Cardiac fibroblast (primary cell): ENCODE data around the gene TNK1.
"Not testable (repeated sequence)": the region's sequence is repeated elsewhere in the genome, so short reads cannot be mapped to it uniquely, and the experiment has no call there.

Source experiments
- DNase-seq, 2 donors: peaks; one replicate each; pipeline versions ENCODE4 v3.0.0 to v3.0.0-alpha.2; 2010; ENCODE audit warnings: low read depth in 2 of 2
- H3K4me3 ChIP-seq, 2 donors: replicated peaks in 1 of 2; 1 replicate in 1 of 2; 2 replicates in 1 of 2; pipeline ENCODE4 v1.5.1; 2011; ENCODE audit warnings: low read depth in 2 of 2, low read length in 2 of 2, mild to moderate bottlenecking in 2 of 2, moderate library complexity in 1 of 2
- CTCF ChIP-seq: IDR thresholded peaks from one replicate; pipeline ENCODE4 v1.5.1; 2011; ENCODE audit warnings: low read depth, mild to moderate bottlenecking, low read length, inconsistent platforms

Gene TNK1

GRCh38 chr17:7356072-7356549 is 24.8 kb upstream of the TNK1 start:
- peak; percentile 73 to 78 for DNase-seq
- H3K4me3 ChIP-seq = no peak overlapping the region
- peak; percentile 85 for TF ChIP-seq CTCF

- no peak overlapping the region for H3K4me3 ChIP-seq
- no peak for DNase-seq
- no peak for TF ChIP-seq CTCF
Observed at GRCh38 chr17:7356756-7357155, 24.1 kb upstream of the TNK1 start.

- no peak overlapping the region for H3K4me3 ChIP-seq
- DNase-seq = no peak
- no peak for TF ChIP-seq CTCF
Observed at GRCh38 chr17:7357381-7357780, 23.5 kb upstream of the TNK1 start.

DNA sequence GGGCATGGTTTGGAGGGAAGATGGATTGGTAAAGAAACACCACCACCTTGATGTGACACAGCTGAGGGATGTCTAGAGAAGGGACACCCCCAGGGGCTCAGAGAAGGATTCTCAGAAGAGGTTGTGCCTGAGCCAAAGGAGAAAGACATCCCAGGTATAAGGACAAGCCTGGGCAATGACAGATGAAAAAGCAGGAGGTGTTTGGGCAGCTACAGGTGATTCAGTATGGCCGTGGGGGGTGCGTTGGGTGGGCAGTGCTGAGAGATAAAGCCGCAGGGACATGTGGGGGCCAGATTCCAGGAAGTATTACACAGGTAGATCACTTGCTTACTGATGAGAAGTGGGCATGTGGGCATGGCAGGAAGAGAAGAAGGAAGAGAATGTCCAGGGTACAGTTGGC is 19.0 kb upstream of the TNK1 start:
- no peak for TF ChIP-seq CTCF
- no peak for DNase-seq
- H3K4me3 ChIP-seq = no peak overlapping the region

DNA sequence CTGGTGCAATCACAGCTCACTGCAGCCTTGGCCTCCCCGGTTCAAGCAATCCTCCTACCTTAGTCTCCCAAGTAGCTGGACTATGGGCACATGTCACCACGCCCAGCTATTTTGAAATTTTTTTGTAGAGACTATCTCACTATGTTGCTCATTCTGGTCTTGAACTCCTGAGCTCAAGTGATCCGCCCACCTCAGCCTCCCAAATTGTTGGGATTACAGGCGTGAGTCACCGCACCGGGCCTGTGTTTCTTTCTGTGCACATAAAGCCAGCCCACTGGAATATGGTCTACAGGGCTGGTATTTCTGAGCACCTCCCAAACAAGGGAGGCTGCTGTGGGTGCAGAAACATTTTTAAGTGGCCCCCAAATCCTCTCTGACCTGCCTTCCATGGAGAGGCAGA is 17.6 kb upstream of the TNK1 start:
- TF ChIP-seq CTCF = no peak
- H3K4me3 ChIP-seq = no peak overlapping the region
- DNase-seq = peak in 1 of 2 donors; percentile 43

GRCh38 chr17:7365963-7366362 is 14.9 kb upstream of the TNK1 start:
- H3K4me3 ChIP-seq, DNase-seq: not testable (repeated sequence)

GRCh38 chr17:7367083-7367482 is 13.8 kb upstream of the TNK1 start:
- DNase-seq = no peak
- H3K4me3 ChIP-seq = no peak overlapping the region
- TF ChIP-seq CTCF = no peak
